Measurements from ENCODE around the gene ASCL3. TPM values are rescaled to one million over a fixed set of nuclear protein-coding genes. Genes with fewer than 3 reads are reported as not detected.

The ASCL3 gene
- total and polyA plus RNA-seq, 10 of the 15 experiments (the other 5 are each of a cell fraction or from before 2014, with no cell fraction given): not detected

GRCh38 chr11:8971924-8972316, 29.1 kb upstream of the ASCL3 start (continued):
- TF ChIP-seq ATF2 (IDR thresholded peaks at IDR 0.05; ENCODE audit: low read length) (no peak), BHLHE40 (IDR thresholded peaks at IDR 0.05; ENCODE audit: borderline replicate concordance in 1 of 2, low read depth in 2 of 2, low read length in 1 of 2) (no peak)

- H4K20me1 ChIP-seq (ENCODE audit: control insufficient read depth, insufficient read depth): no peaks in the 10 kb centered on the region
- no peaks in the 10 kb centered on the region for H3K36me3 ChIP-seq (ENCODE audit: control insufficient read depth in 2 of 2, insufficient read depth in 2 of 2, low read length in 1 of 2)
- RAD21 ChIA-PET (ENCODE audit: unreplicated experiment): no interaction called here
- DNase-seq (ENCODE audit: low read depth, low spot score): no peak
- TF ChIP-seq RAD21 (IDR thresholded peaks at IDR 0.05; ENCODE audit: insufficient read depth, low read depth, low read length) (no peak), POLR2A (IDR thresholded peaks at IDR 0.05; ENCODE audit: low read depth, low read length) (no peak), ZZZ3 (IDR thresholded peaks at IDR 0.05; ENCODE audit: control insufficient read depth, insufficient read length, low read depth) (no peak), MEF2B (IDR thresholded peaks at IDR 0.05; ENCODE audit: partially characterized antibody, poor library complexity, severe bottlenecking) (no peak), ZBTB4 (CRISPR knock-in tag; IDR thresholded peaks at IDR 0.05) (no peak), NRF1 (conservative IDR thresholded peaks at IDR 0.05; ENCODE audit: low read depth, low read length) (no peak), REST (IDR thresholded peaks at IDR 0.05; ENCODE audit: low read depth, low read length) (no peak), SUPT20H (IDR thresholded peaks at IDR 0.05; ENCODE audit: borderline replicate concordance, control insufficient read depth, low read depth, low read length) (no peak), SP1 (IDR thresholded peaks at IDR 0.05; ENCODE audit: low read depth, low read length) (no peak), CHD2 (IDR thresholded peaks at IDR 0.05; ENCODE audit: borderline replicate concordance, low read depth, low read length) (no peak), BHLHE40 (IDR thresholded peaks at IDR 0.05; ENCODE audit: borderline replicate concordance in 1 of 2, low read depth in 2 of 2, low read length in 1 of 2) (no peak), CBX3 (IDR thresholded peaks at IDR 0.05; ENCODE audit: borderline replicate concordance, low read depth) (no peak)
- no peak for FAIRE-seq
- no peak for ATAC-seq
- 72% methylated on average over 2 of the region's 2 CpGs for WGBS (ENCODE audit: insufficient coverage, insufficient replicate concordance, low lambda C conversion rate, missing lambda C conversion rate)
- in situ Hi-C loops (cut with MboI) (no loop called here), intact Hi-C loops (cut with micrococcal nuclease; ENCODE audit: unreplicated experiment) (no loop called here)
- BruUV-seq (replicated peaks): no TSS peak
- H3K9me3 ChIP-seq (replicated peaks; ENCODE audit: control insufficient read depth, insufficient read depth, low read length): no peaks in the 10 kb centered on the region
- CTCF ChIA-PET: interaction anchor here (1.2 to 1.3 kb wide), 2 partner anchors 11 to 59 kb away, joined by 3 to 4 read pairs; no protein-coding TSS in a partner anchor
- no peak overlapping the region for H3K4me3 ChIP-seq
- H2AFZ ChIP-seq (ENCODE audit: control insufficient read depth, low read depth, low read length): no peak overlapping the region
- H3K27me3 ChIP-seq (replicated peaks in 1 of 2; ENCODE audit: control insufficient read depth in 2 of 2, insufficient read depth in 2 of 2, low read length in 1 of 2): no peaks in the 10 kb centered on the region
- H3K9ac ChIP-seq (ENCODE audit: control insufficient read depth, insufficient read depth, low read length): no peak overlapping the region
- no peaks in the 10 kb centered on the region for H3K79me2 ChIP-seq (ENCODE audit: control insufficient read depth, insufficient read depth, low read length)
- no peak overlapping the region for H3K27ac ChIP-seq (ENCODE audit: control insufficient read depth, insufficient read depth)
- SMC1A ChIA-PET (ENCODE audit: uncharacterized antibody, unreplicated experiment): interaction anchor here (0.5 to 2.1 kb wide), 2 partner anchors 11 to 339 kb away, joined by 3 to 7 read pairs; no protein-coding TSS in a partner anchor
- H3K4me1 ChIP-seq (ENCODE audit: control insufficient read depth, insufficient read depth, low read length): no peaks in the 10 kb centered on the region
- POLR2A ChIA-PET: interaction anchor here (0.5 kb wide), 1 partner anchor 59 kb away, joined by 8 read pairs; no protein-coding TSS in a partner anchor
- H3K4me2 ChIP-seq (ENCODE audit: control insufficient read depth, insufficient read depth): no peak overlapping the region
Observed at GRCh38 chr11:8971196-8971923, 28.5 kb upstream of the ASCL3 start.
